Measurements from ENCODE around the gene ZNF638.

- TF ChIP-seq POLR2A (IDR thresholded peaks at IDR 0.05) (no peak), EP300 (IDR thresholded peaks at IDR 0.05) (no peak)
- TF ChIP-seq, protein P1, sequence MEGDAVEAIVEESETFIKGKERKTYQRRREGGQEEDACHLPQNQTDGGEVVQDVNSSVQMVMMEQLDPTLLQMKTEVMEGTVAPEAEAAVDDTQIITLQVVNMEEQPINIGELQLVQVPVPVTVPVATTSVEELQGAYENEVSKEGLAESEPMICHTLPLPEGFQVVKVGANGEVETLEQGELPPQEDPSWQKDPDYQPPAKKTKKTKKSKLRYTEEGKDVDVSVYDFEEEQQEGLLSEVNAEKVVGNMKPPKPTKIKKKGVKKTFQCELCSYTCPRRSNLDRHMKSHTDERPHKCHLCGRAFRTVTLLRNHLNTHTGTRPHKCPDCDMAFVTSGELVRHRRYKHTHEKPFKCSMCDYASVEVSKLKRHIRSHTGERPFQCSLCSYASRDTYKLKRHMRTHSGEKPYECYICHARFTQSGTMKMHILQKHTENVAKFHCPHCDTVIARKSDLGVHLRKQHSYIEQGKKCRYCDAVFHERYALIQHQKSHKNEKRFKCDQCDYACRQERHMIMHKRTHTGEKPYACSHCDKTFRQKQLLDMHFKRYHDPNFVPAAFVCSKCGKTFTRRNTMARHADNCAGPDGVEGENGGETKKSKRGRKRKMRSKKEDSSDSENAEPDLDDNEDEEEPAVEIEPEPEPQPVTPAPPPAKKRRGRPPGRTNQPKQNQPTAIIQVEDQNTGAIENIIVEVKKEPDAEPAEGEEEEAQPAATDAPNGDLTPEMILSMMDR (IDR thresholded peaks at IDR 0.05): no peak
Observed at GRCh38 chr2:71460056-71460455, 128.5 kb downstream of the ZNF638 start.
